Prostate gland (tissue), 2 donors: ENCODE data around the gene PIK3R2. TPM values are rescaled to one million over a fixed set of nuclear protein-coding genes. Genes with fewer than 3 reads are reported as not detected.

Source experiments
- DNase-seq: peaks from one replicate; pipeline ENCODE4 v3.0.0-alpha.2; 2019; ENCODE audit warnings: low spot score
- H3K27ac ChIP-seq, 2 donors: fragments of 200-600 bp; sonication (generic); 2 replicates each; pipeline ENCODE4 v1.5.1; 2017 to 2019
- H3K27me3 ChIP-seq: fragments of 200-600 bp; sonication (generic); replicated peaks from 2 replicates; pipeline ENCODE4 v1.5.1; 2019; ENCODE audit not compliant: insufficient read depth
- H3K36me3 ChIP-seq, 2 donors: fragments of 200-600 bp; sonication (generic); 1 replicate in 1 of 2; 2 replicates in 1 of 2; pipeline versions ENCODE4 v1.5.1 to v1.8.1; 2017 to 2019
- H3K4me1 ChIP-seq: fragments of 200-600 bp; sonication (generic); replicated peaks from 2 replicates; pipeline ENCODE4 v1.5.1; 2019
- H3K4me3 ChIP-seq, 2 donors: fragments of 200-600 bp; sonication (generic); 2 replicates each; pipeline ENCODE4 v1.5.1; 2017 to 2019
- H3K9me3 ChIP-seq: fragments of 200-600 bp; sonication (generic); 2 replicates; pipeline ENCODE4 v1.5.1; 2017
- POLR2A ChIP-seq: fragments of 450-650 bp; IDR thresholded peaks from one replicate; pipeline ENCODE4 v1.6.1; 2016; ENCODE audit warnings: antibody characterized with exemption, mild to moderate bottlenecking
- POLR2AphosphoS5 ChIP-seq: sonication (generic); formaldehyde crosslinking; IDR thresholded peaks from one replicate; pipeline ENCODE4 v1.6.1; 2017; ENCODE audit warnings: antibody characterized with exemption
- WGBS: methylation state at CpG from one replicate; pipeline ENCODE4 v1.1.5; 2018; 5-methylcytosine and 5-hydroxymethylcytosine counted together
- intact Hi-C: fragments of 100-400 bp; cut with DNase I; formaldehyde crosslinking; loops from one replicate; pipeline ENCODE4 v1.14.2; 2022
- total RNA-seq, 2 donors: library from RNA; depleted of rRNA; stranded (reverse); fragments of >200 nt; gene quantifications; one replicate each; pipeline ENCODE4 v1.1.0, GENCODE V29; 2016
- TF ChIP-seq, protein P1 (sequence below), 4 experiments: fragments of 200-600 bp in 2 of 4; fragments of 450-650 bp in 2 of 4; sonication (generic) in 2 of 4; IDR thresholded peaks; 1 replicate in 3 of 4; 2 replicates in 1 of 4; pipeline ENCODE4 v1.5.1; 2016 to 2019; ENCODE audit warnings: antibody characterized with exemption in 4 of 4, mild to moderate bottlenecking in 2 of 4, moderate library complexity in 2 of 4

PIK3R2 gene
- total RNA-seq, 2 donors from 2014 or later: 41.3 to 71.6 TPM

DNA sequence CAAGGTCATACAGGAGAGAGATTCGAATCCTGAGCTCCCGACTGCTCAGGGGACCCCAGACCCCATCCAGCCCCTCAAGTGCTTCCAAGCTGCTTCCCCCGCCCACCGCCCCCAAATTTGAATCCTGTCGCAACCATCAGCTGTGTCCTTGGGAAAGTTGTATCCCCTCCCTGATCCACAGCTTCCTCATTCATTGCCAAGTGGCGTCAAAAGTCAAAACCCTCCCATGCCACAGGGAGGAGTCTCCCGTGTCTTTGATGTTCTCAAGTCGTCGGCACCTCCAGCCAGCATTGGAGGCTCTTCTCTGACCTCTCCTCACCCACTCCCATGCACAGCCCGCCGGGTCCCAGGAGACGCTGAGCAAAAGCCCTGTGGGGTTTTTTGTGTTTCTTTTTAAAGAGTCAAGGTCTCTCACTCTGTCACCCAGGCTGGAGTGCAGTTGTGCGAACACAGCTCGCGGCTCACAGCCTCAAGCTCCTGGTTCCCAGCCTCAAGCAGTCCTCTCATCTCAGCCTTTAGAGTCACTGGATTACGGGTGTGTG is 17.8 kb downstream of the PIK3R2 start:
- Histone ChIP-seq H3K4me3 (no peak overlapping the region), H3K27ac (no peak overlapping the region), H3K4me1 (no peaks in the 10 kb centered on the region), H3K9me3 (no peaks in the 10 kb centered on the region), H3K27me3 (no peaks in the 10 kb centered on the region), H3K36me3 (peaks cover 0 to 5% of the 10 kb centered on the region in 2 donors)
- 64% methylated on average over 16 of the region's 16 CpGs for WGBS
- intact Hi-C loops: no loop called here
- no peak for TF ChIP-seq POLR2AphosphoS5
- TF ChIP-seq, protein P1, sequence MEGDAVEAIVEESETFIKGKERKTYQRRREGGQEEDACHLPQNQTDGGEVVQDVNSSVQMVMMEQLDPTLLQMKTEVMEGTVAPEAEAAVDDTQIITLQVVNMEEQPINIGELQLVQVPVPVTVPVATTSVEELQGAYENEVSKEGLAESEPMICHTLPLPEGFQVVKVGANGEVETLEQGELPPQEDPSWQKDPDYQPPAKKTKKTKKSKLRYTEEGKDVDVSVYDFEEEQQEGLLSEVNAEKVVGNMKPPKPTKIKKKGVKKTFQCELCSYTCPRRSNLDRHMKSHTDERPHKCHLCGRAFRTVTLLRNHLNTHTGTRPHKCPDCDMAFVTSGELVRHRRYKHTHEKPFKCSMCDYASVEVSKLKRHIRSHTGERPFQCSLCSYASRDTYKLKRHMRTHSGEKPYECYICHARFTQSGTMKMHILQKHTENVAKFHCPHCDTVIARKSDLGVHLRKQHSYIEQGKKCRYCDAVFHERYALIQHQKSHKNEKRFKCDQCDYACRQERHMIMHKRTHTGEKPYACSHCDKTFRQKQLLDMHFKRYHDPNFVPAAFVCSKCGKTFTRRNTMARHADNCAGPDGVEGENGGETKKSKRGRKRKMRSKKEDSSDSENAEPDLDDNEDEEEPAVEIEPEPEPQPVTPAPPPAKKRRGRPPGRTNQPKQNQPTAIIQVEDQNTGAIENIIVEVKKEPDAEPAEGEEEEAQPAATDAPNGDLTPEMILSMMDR (IDR thresholded peaks at IDR 0.05): no peak
- no peak for DNase-seq

DNA sequence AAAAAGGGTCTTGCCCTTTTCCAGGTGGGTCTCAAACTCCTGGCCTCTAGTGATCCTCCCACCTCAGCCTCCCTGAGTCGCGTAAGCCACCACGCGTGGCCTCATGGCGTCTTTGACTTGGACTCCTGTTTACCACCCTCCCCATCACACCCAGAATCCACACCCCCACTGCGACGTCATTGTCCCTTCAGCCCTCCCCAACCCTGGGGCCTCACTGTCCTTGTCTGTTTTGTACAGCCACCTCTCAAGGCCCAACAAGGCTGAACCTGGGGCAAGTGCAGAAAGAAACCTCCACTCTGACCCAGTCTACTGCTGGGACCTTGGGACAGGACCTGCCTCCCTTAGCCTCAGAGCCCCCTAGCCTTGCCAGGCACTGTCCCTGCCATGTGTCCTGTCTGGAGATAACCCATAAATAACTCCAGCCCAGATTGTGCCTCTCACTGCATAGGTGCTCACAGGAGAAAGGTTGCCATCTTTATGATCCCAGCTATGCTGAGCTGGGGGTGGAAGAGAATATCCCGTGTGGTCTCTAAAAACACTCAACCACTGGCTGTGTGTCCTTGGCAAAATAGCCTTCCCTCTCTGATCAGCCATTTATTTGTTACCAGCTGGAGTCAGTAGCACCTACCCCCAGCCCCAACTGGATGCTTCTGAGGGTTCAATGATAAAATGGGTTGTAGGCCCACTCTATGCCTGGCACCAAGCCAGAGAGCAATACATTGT is 18.8 kb downstream of the PIK3R2 start:
- no peak overlapping the region for H3K27ac ChIP-seq
- no peak for DNase-seq
- no peaks in the 10 kb centered on the region for H3K36me3 ChIP-seq
- no peaks in the 10 kb centered on the region for H3K4me1 ChIP-seq
- H3K9me3 ChIP-seq: no peaks in the 10 kb centered on the region
- H3K4me3 ChIP-seq: no peak overlapping the region
- TF ChIP-seq POLR2AphosphoS5: no peak
- TF ChIP-seq, protein P1 (IDR thresholded peaks at IDR 0.05): no peak
- TF ChIP-seq POLR2A: no peak
- intact Hi-C loops: no loop called here
- 88% methylated on average over 8 of the region's 8 CpGs for WGBS
- no peaks in the 10 kb centered on the region for H3K27me3 ChIP-seq

DNA sequence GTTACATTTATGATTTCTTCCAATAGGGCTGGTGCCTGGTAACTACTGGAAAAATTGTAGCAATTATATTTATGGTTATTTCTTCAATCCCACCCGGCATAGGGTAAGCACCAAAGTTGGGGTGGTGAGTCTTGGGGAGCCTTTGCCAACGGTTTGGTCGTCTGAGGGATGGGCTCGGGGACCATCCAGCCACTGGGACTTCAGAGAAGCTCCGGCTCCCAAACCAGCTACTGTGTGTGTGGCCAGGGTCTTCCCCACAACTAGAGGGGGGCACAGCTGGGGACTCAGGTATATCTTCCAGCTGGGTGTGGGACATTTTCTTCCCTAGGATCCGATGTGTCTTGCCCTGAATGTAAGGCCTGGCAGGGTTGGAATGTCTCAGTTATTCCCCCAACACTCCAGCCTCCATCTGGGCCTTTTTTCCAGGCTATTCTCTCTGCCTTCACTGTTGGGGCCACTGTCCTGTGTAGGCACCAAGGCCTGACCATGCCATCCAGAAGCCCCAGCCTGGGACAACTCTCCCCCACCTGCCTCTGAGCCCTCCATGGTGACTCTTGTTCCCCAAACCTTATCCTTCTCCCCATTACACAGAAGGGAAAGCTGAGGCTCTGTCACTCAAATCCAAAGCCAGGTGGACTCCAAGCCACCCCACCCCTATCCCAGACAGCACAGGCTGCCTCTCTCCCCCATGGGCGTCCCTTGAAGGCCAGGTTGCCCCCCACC is 19.5 kb downstream of the PIK3R2 start:
- no peak overlapping the region for H3K4me3 ChIP-seq

DNA sequence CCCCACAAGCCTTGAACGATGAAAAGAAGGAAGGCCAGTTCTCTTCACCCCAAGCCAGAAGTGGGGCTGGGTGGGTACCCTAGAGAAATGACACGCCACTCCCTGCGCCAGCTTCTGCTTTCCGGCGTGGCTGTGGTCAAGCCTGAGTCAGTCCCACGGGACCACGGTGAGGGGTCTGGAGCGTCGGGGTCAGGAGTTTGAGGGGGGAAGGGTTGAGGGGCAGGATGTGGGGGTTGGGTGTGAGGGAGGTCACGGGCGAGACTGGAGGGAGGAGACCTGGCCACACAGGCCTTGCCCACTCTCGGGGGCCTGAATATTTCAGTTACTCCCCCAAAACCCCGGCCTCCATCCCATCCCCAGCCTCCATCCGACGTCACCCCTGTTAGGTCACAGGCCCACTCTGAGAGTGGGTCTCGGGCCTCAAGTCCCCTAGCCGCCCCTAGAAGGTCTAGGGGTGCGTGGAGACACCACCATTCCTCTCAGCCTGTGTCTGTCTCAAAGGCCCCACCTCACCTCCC is 20.1 kb downstream of the PIK3R2 start:
- 62% methylated on average over 18 of the region's 18 CpGs for WGBS
- DNase-seq: no peak
- Histone ChIP-seq H3K4me3 (peak overlapping the region; percentile 56 to 60), H3K4me1 (no peaks in the 10 kb centered on the region), H3K27me3 (no peaks in the 10 kb centered on the region), H3K9me3 (no peaks in the 10 kb centered on the region), H3K27ac (peak overlapping the region; percentile 55 to 58), H3K36me3 (no peaks in the 10 kb centered on the region)
- TF ChIP-seq POLR2AphosphoS5 (no peak), POLR2A (no peak)
- TF ChIP-seq, protein P1 (IDR thresholded peaks at IDR 0.05): no peak
- intact Hi-C loops: no loop called here

More for the DNA sequence above, 19.5 kb downstream of the PIK3R2 start:
- Histone ChIP-seq H3K27me3 (no peaks in the 10 kb centered on the region), H3K36me3 (no peaks in the 10 kb centered on the region), H3K4me1 (no peaks in the 10 kb centered on the region), H3K27ac (peak overlapping the region in 1 of 2 donors; percentile 27), H3K9me3 (no peaks in the 10 kb centered on the region)
- 77% methylated on average over 6 of the region's 7 CpGs for WGBS
- TF ChIP-seq, protein P1 (IDR thresholded peaks at IDR 0.05): no peak
- no peak for TF ChIP-seq POLR2AphosphoS5
- TF ChIP-seq POLR2A: no peak
- intact Hi-C loops: no loop called here
- DNase-seq: no peak
